ENCODE measurements around the gene TMUB2.

DNA sequence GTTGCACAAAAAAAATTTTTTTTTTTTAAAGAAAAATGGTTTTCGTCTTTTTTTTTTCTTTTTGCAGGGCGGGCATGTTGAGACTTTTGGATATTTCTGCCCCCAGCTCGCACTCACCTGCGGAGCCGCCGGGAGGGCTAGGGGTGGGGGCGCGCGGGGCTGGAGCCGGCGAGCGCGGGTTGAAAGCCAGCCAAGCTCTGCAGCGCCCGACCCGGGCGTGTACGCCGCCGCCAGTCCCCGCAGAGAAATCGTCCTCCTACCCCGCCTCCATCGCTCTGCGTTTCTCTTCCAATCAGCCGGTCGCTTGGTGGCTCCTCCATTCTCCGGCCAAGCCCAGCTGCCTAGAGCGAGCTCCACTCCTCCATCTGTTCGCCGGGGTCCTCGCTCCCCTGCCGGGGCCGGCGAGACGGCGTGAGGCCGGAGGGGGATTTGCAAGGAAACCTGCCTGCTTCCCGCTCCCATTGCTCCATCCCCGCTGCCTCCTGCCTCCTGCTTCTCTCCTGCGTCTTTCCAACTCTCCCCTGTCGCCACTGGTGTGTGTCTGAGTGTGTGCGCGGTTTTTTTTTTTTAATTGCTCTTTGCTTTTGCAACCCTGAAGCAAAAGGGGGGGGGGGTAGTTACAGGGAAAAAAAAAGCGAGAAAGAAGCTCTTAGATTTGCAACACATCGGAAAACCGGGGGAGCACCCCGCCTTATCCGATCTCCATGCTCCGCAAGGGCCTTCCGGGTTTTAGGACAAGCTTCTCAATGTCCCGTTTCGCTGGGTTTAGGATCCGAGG lies 34.5 kb downstream of the TMUB2 start:
- TF ChIP-seq POLR2AphosphoS5 (IDR thresholded peaks at IDR 0.05; ENCODE audit: low read depth, low read length), result peak; percentile 56; the same call in 1 of the 2 replicates
- TF ChIP-seq TAF1 (IDR thresholded peaks at IDR 0.05; ENCODE audit: low read depth, low read length), result peak; percentile 58; the same call in 1 of the 2 replicates
- peak; percentile 58 for TF ChIP-seq POLR2A (IDR thresholded peaks at IDR 0.05; ENCODE audit: low read depth, low read length)
- TF ChIP-seq SPI1 (IDR thresholded peaks at IDR 0.05; ENCODE audit: low read depth, low read length), result no peak
- peak; percentile 25; the same call in 1 of the 2 replicates for TF ChIP-seq POU2F2 (IDR thresholded peaks at IDR 0.05; ENCODE audit: low read depth, low read length)
- TF ChIP-seq PAX5 (IDR thresholded peaks at IDR 0.05; ENCODE audit: insufficient read depth, low read length, severe bottlenecking), result no peak

Measured in GM12891 (cell line).